Activated CD8-positive, alpha-beta T cell treated with anti-CD3 and anti-CD28 coated beads for 36 hours (primary cell): ENCODE results near the gene VPS41. TPM values are rescaled to one million over a fixed set of nuclear protein-coding genes. Genes with fewer than 3 reads are reported as not detected.

Experiments used
- ATAC-seq: fragments of 200-7000 bp; cut with Tn5 transposase; one replicate; pipeline ENCODE4 v1.10.0; 2021; ENCODE audit warnings: mild to moderate bottlenecking, moderate library complexity
- CTCF ChIA-PET: fragments of 350-600 bp; sonication (Branson Sonifier 250); formaldehyde crosslinking; loops from one replicate; lab custom pipeline; 2021; ENCODE audit warnings: antibody characterized with exemption; lab: Charles Lee
- POLR2A ChIA-PET: fragments of 350-600 bp; sonication (Branson Sonifier 250); formaldehyde crosslinking; loops from one replicate; lab custom pipeline; 2021; ENCODE audit warnings: antibody characterized with exemption; lab: Charles Lee
- DNase-seq: peaks from one replicate; pipeline ENCODE4 v3.0.0-alpha.2; 2020
- H3K27ac Mint-ChIP-seq: one replicate; pipeline ENCODE4 v1.8.0; 2021; ENCODE audit warnings: mild to moderate bottlenecking, mixed read lengths
- H3K27me3 Mint-ChIP-seq: one replicate; pipeline ENCODE4 v1.8.0; 2021; ENCODE audit warnings: mixed read lengths
- H3K36me3 Mint-ChIP-seq: one replicate; pipeline ENCODE4 v1.8.0; 2021; ENCODE audit warnings: low read depth, mixed read lengths
- H3K4me1 Mint-ChIP-seq: one replicate; pipeline ENCODE4 v1.8.0; 2021; ENCODE audit warnings: low read depth, mixed read lengths
- H3K4me3 Mint-ChIP-seq: one replicate; pipeline ENCODE4 v1.8.0; 2021; ENCODE audit warnings: mild to moderate bottlenecking, moderate library complexity, mixed read lengths
- H3K9me3 Mint-ChIP-seq: one replicate; pipeline ENCODE4 v1.8.0; 2021; ENCODE audit warnings: mixed read lengths
- CTCF ChIP-seq: fragments of 200-600 bp; IDR thresholded peaks from one replicate; pipeline ENCODE4 v1.8.0; 2022; ENCODE audit warnings: antibody characterized with exemption, mild to moderate bottlenecking
- intact Hi-C: fragments of 100-400 bp; cut with micrococcal nuclease; formaldehyde crosslinking; loops from one replicate; pipeline ENCODE4 v1.10.0; 2022
- total RNA-seq, 2 experiments: library from RNA; stranded (reverse); gene quantifications; one replicate each; pipeline ENCODE4 v1.2.3, GENCODE V29; 2021

VPS41 gene
- total RNA-seq, 2 experiments from 2014 or later: 47.4 to 56.4 TPM

GRCh38 chr7:38813768-38814167, 95.2 kb downstream of the VPS41 start:
- no peak for DNase-seq
- intact Hi-C loops: no loop called here
- no peak for ATAC-seq
- peaks cover 7% of the 10 kb centered on the region for H3K4me1 Mint-ChIP-seq
- no peaks in the 10 kb centered on the region for H3K27me3 Mint-ChIP-seq
- TF ChIP-seq CTCF: no peak
- H3K4me3 Mint-ChIP-seq: no peak overlapping the region
- ChIA-PET CTCF (no interaction called here), POLR2A (no interaction called here)
- no peaks in the 10 kb centered on the region for H3K9me3 Mint-ChIP-seq
- H3K27ac Mint-ChIP-seq: no peak overlapping the region
- peaks cover 16% of the 10 kb centered on the region for H3K36me3 Mint-ChIP-seq

- Mint-ChIP-seq H3K36me3 (no peaks in the 10 kb centered on the region), H3K4me3 (no peak overlapping the region), H3K4me1 (no peaks in the 10 kb centered on the region), H3K27ac (no peak overlapping the region), H3K9me3 (no peaks in the 10 kb centered on the region), H3K27me3 (no peaks in the 10 kb centered on the region)
- TF ChIP-seq CTCF: no peak
- intact Hi-C loops: no loop called here
- ATAC-seq (no peak), DNase-seq (no peak)
- CTCF ChIA-PET: interaction anchor here (0.7 to 1.0 kb wide), 2 partner anchors 10 to 11 kb away, joined by 3 to 4 read pairs; no protein-coding TSS in a partner anchor
- POLR2A ChIA-PET: no interaction called here
Observed at GRCh38 chr7:38806912-38807311, 102.1 kb downstream of the VPS41 start.

GRCh38 chr7:38801786-38802185, 107.2 kb downstream of the VPS41 start:
- POLR2A ChIA-PET: no interaction called here
- no peak for TF ChIP-seq CTCF
- Mint-ChIP-seq H3K9me3 (no peaks in the 10 kb centered on the region), H3K27me3 (no peaks in the 10 kb centered on the region), H3K27ac (no peak overlapping the region), H3K36me3 (no peaks in the 10 kb centered on the region), H3K4me1 (no peaks in the 10 kb centered on the region), H3K4me3 (no peak overlapping the region)
- ATAC-seq (no peak), DNase-seq (no peak)
- intact Hi-C loops: no loop called here
- CTCF ChIA-PET: no interaction called here

- CTCF ChIA-PET: no interaction called here
Observed at GRCh38 chr7:38798552-38799267, 110.3 kb downstream of the VPS41 start.

More at GRCh38 chr7:38798552-38799267, 110.3 kb downstream of the VPS41 start:
- no peaks in the 10 kb centered on the region for H3K9me3 Mint-ChIP-seq
- no peak overlapping the region for H3K4me3 Mint-ChIP-seq
- POLR2A ChIA-PET: no interaction called here
- no peak for ATAC-seq
- intact Hi-C loops: loop anchor here (5.0 to 10.0 kb wide), 2 partner anchors 126 to 669 kb away; no protein-coding TSS in a partner anchor
- H3K27ac Mint-ChIP-seq: no peak overlapping the region
- TF ChIP-seq CTCF: no peak
- H3K4me1 Mint-ChIP-seq: no peaks in the 10 kb centered on the region
- H3K36me3 Mint-ChIP-seq: peaks cover 3% of the 10 kb centered on the region
- DNase-seq: no peak
- H3K27me3 Mint-ChIP-seq: no peaks in the 10 kb centered on the region
